Measurements from ENCODE around the gene SCNM1. TPM values are rescaled to one million over a fixed set of nuclear protein-coding genes. Genes with fewer than 3 reads are reported as not detected.

Gene SCNM1
- total and polyA plus RNA-seq, 2 experiments from 2014 or later = 27.1 to 92.3 TPM

- no peak for TF ChIP-seq ZNF462 (CRISPR knock-in tag; IDR thresholded peaks at IDR 0.05)
- no peak for TF ChIP-seq ZNF114 (CRISPR knock-in tag; IDR thresholded peaks at IDR 0.05)
- TF ChIP-seq ZNF331 (CRISPR knock-in tag; IDR thresholded peaks at IDR 0.05; ENCODE audit: low read depth) = no peak
- peak; percentile 36; the same call in 1 of the 2 replicates for TF ChIP-seq CREB1 (CRISPR knock-in tag; IDR thresholded peaks at IDR 0.05; ENCODE audit: low read depth)
- TF ChIP-seq JUNB (IDR thresholded peaks at IDR 0.05; ENCODE audit: unreplicated experiment) = no peak
Observed at GRCh38 chr1:151146412-151147131, 19.4 kb upstream of the SCNM1 start, which contains the start of gene SEMA6C (continued).

GRCh38 chr1:151147132-151147503 lies 18.8 kb upstream of the SCNM1 start:
- H3K27ac ChIP-seq (ENCODE audit: low read depth) = no peak overlapping the region
- Mint-ChIP-seq H3K27ac (no peak overlapping the region), H3K27me3 (ENCODE audit: insufficient read depth, low read depth, poor library complexity) (peaks cover 32% of the 10 kb centered on the region), H3K4me3 (peak overlapping the region; percentile 82), H3K4me1 (peaks cover 38% of the 10 kb centered on the region), H3K9me3 (no peaks in the 10 kb centered on the region), H3K36me3 (ENCODE audit: low read depth) (no peaks in the 10 kb centered on the region; the same call in 2 of the 3 replicates)
- DNase-seq (ENCODE audit: low spot score) (no peak), ATAC-seq (peak; percentile 2)
- peak overlapping the region; percentile 98 for H3K4me2 ChIP-seq
- peak overlapping the region; percentile 99 for H2AFZ ChIP-seq
- no peaks in the 10 kb centered on the region for H3K36me3 ChIP-seq (ENCODE audit: insufficient read depth)
- H3K27me3 ChIP-seq (ENCODE audit: insufficient read depth) = peaks cover 35% of the 10 kb centered on the region
- no peaks in the 10 kb centered on the region; the same call in 1 of the 2 replicates for H3K79me2 ChIP-seq (replicated peaks; ENCODE audit: insufficient read depth)
- peaks cover 35% of the 10 kb centered on the region for H3K4me1 ChIP-seq (ENCODE audit: insufficient read depth)
- peak overlapping the region; percentile 96 for H3K4me3 ChIP-seq
- H3F3A ChIP-seq (replicated peaks; ENCODE audit: low read depth) = peaks cover 9% of the 10 kb centered on the region; the same call in 1 of the 2 replicates
- H4K20me1 ChIP-seq (replicated peaks; ENCODE audit: insufficient read depth) = peaks cover 5% of the 10 kb centered on the region; the same call in 1 of the 2 replicates
- H3K9me2 ChIP-seq (ENCODE audit: insufficient read depth) = no peaks in the 10 kb centered on the region
- TF ChIP-seq EZH2phosphoT487 (IDR thresholded peaks at IDR 0.05; ENCODE audit: unreplicated experiment) (no peak), JUNB (IDR thresholded peaks at IDR 0.05; ENCODE audit: unreplicated experiment) (no peak), ZNF331 (CRISPR knock-in tag; IDR thresholded peaks at IDR 0.05; ENCODE audit: low read depth) (no peak), ZNF462 (CRISPR knock-in tag; IDR thresholded peaks at IDR 0.05) (no peak), NANOG (IDR thresholded peaks at IDR 0.05; ENCODE audit: borderline replicate concordance) (no peak), ZNF114 (CRISPR knock-in tag; IDR thresholded peaks at IDR 0.05) (no peak), STAT1 (IDR thresholded peaks at IDR 0.05; ENCODE audit: unreplicated experiment) (no peak), EZH2 (IDR thresholded peaks at IDR 0.05; ENCODE audit: low read depth, unreplicated experiment) (no peak)

Data from GM23338 (cell line).